HG02970 (cell line): ENCODE measurements around the gene PTPRT.
"Not testable (repeated sequence)": the region's sequence is repeated elsewhere in the genome, so short reads cannot be mapped to it uniquely, and the experiment has no call there.

Source experiments
- ATAC-seq: cut with Tn5 transposase; IDR thresholded peaks from one replicate; pipeline ENCODE4 v1.9.1; 2021; ENCODE audit warnings: mild to moderate bottlenecking, moderate library complexity, moderate number of reproducible peaks; ENCODE audit not compliant: unreplicated experiment, low FRiP score

PTPRT gene

GRCh38 chr20:43188234-43188653, 1.5 kb downstream of the PTPRT start:
- no peak for ATAC-seq

GRCh38 chr20:43187476-43188233, 2.1 kb downstream of the PTPRT start:
- ATAC-seq = no peak

- ATAC-seq = no peak
Measured at GRCh38 chr20:43186312-43186711, 3.4 kb downstream of the PTPRT start.

- ATAC-seq = no peak
Measured at GRCh38 chr20:43185901-43186300, 3.8 kb downstream of the PTPRT start.

- no peak for ATAC-seq
Measured at GRCh38 chr20:43183536-43184070, 6.1 kb downstream of the PTPRT start.

GRCh38 chr20:43178080-43178479, 11.6 kb downstream of the PTPRT start:
- ATAC-seq = no peak

- no peak for ATAC-seq
Measured at GRCh38 chr20:43176726-43177125, 13.0 kb downstream of the PTPRT start.

- ATAC-seq = no peak
Measured at GRCh38 chr20:43171930-43172329, 17.8 kb downstream of the PTPRT start.

- no peak for ATAC-seq
Measured at GRCh38 chr20:43170771-43171170, 18.9 kb downstream of the PTPRT start.

- ATAC-seq = no peak
Measured at GRCh38 chr20:43167615-43168014, 22.1 kb downstream of the PTPRT start.

- no peak for ATAC-seq
Measured at GRCh38 chr20:43167021-43167420, 22.7 kb downstream of the PTPRT start.

GRCh38 chr20:43165611-43166010, 24.1 kb downstream of the PTPRT start:
- no peak for ATAC-seq

GRCh38 chr20:43164736-43165135, 25.0 kb downstream of the PTPRT start:
- not testable (repeated sequence) for ATAC-seq

- no peak for ATAC-seq
Measured at GRCh38 chr20:43161716-43162115, 28.0 kb downstream of the PTPRT start.

GRCh38 chr20:43160941-43161340, 28.8 kb downstream of the PTPRT start:
- ATAC-seq = no peak

- ATAC-seq = no peak
Measured at GRCh38 chr20:43159994-43160393, 29.7 kb downstream of the PTPRT start.

- ATAC-seq = no peak
Measured at GRCh38 chr20:43155366-43156100, 34.2 kb downstream of the PTPRT start.

GRCh38 chr20:43151901-43152300, 37.8 kb downstream of the PTPRT start:
- ATAC-seq = no peak

- no peak for ATAC-seq
Measured at GRCh38 chr20:43151256-43151655, 38.5 kb downstream of the PTPRT start.

GRCh38 chr20:43140726-43141125, 49.0 kb downstream of the PTPRT start:
- ATAC-seq = no peak

- ATAC-seq = no peak
Measured at GRCh38 chr20:43138061-43138770, 51.5 kb downstream of the PTPRT start.
